NK-92 treated with Interleukin-12 subunit alpha and Interleukin-12 subunit beta, amount 100 ng/mL, for 24 hours (cell line): ENCODE measurements around the gene HERC3.

Source experiments
- DNase-seq: peaks from one replicate; lab custom pipeline; 2025; lab: John Stamatoyannopoulos, UW

Gene HERC3

GRCh38 chr4:88591787-88592599, at the start of gene HERC3:
HERC3 (plus strand) TSS chr4:88592480; CDS start chr4:88605824, 13,344 bp downstream.
- no peak for DNase-seq

DNA sequence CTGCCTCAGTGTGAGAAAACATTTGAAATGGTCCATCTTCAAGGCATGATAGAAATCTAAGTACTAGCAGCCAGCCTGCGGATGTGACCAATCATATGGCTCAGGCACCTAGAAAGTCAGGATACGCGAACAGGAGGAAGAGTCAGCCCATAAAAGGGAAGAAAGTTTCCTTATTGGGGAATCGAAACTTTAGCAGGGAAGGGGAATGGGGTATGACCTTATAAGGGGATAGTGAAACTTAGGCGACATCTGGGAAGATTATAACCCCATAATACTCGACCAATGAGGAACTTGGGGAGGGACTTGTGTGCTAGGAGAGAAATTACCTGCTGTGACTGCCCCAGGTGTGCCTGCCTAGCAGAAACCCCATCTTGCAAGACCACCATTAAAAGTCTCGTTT, 42.5 kb upstream of the HERC3 start:
- DNase-seq: no peak

- DNase-seq: no peak
These were observed 24.7 kb upstream of the HERC3 start for GRCh38 chr4:88567591-88567990.

- no peak for DNase-seq
These were observed 22.3 kb upstream of the HERC3 start for GRCh38 chr4:88570001-88570400.

GRCh38 chr4:88573276-88573980, 18.9 kb upstream of the HERC3 start:
- no peak for DNase-seq

DNA sequence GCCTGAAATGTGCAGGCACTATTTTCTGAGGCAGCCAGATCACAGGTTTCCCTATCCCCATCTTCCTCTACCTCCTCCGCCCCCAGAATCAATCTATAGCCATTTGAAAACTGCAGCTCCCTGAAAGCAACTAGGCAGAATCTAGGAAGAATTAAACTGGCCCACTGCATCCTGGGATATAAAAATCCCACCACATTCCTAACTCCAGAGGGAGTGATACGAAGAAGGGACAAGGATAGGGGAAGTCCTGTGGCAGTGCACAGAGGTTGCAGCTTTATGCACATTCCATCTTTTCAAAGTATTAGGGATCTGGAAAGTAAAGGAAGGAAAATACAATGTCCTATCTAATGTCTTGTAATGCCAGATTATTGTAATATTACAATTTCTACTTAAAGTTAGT, 18.3 kb upstream of the HERC3 start:
- DNase-seq: no peak

DNA sequence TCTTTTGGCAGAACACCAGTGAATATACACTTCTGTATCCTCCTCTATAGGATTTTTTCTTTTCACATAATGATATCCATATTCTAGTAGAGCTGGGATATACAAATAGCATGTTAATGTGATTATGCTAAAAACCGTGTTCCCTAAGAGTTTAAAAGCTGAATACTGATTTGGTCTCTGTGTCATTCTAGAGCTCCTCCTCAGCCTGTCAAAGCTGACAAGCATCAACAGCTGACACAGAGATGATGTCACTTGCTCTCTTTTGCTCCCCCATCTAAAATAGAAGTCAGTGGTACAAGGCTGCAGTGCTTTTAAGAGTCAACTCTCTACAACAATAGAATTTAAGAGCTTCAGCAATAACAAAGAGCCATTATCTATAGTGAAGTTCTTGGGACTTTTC, 17.1 kb upstream of the HERC3 start:
- DNase-seq: no peak

GRCh38 chr4:88582493-88582892, 9.8 kb upstream of the HERC3 start:
- DNase-seq: no peak

DNA sequence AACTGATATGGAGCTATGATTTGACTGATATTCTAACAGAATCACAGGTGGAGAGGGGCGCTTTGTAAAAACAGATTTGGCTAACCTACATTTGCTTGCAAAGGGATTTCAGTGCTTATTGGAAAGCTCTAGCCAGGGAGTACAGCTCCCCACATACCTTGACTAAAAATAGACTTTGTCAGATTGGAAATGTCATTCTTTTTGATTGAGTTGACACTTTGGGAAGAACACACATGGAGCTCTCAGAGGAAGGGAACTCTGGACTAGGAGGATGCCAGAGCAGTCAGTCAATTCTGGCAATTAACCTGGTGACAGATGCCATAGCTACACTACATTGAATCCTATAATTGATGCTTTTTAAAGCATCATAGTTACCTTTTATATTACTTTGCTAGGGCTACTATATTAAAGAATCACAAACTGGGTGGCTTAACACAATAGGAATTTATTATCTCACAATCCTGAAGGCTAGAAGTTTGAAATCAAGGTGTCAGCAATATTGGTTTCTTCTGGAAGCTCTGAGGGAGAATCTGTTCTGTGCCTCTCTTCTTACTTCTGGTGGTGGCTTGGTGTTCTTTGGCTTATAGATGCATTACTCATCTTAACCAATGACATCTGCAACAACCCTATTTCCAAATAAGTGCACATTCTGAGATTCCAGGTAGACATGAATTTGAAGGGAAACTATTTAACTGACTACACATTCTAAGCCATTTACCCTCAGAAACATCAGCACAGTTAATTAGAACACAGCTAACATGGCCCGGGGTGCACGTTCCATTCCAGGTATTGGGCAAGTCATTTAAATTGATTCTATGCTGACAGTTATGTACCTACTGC, 8.4 kb upstream of the HERC3 start:
- no peak for DNase-seq

DNA sequence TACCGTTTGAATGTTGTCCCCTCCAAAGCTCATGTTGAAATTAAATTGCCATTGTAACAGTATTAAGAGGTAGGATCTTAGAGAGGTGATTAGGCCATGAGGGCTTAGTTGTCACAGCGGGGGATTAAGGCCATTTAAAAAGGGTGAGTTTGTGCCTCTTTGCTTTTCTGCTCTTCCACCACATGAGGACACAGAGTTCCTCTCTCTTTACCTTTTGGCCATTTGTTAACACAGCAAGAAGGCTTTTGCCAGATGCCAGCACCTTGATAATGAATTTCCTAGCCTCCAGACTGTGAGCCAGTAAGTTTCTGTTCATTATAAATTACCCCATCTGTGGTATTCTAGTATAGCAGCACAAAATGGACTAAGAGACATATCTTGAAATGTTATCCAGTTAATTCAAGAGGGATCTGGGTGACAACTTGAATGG, 7.8 kb upstream of the HERC3 start:
- no peak for DNase-seq

- DNase-seq: no peak
These were observed 6.4 kb upstream of the HERC3 start for GRCh38 chr4:88585917-88586316.

- no peak for DNase-seq
These were observed 5.0 kb upstream of the HERC3 start for GRCh38 chr4:88587306-88587705.

- no peak for DNase-seq
These were observed 544 bp downstream of the HERC3 start for GRCh38 chr4:88592600-88593448.

- no peak for DNase-seq
These were observed 5.8 kb downstream of the HERC3 start for GRCh38 chr4:88597970-88598660.

GRCh38 chr4:88599298-88599697, 7.0 kb downstream of the HERC3 start:
- DNase-seq: no peak

DNA sequence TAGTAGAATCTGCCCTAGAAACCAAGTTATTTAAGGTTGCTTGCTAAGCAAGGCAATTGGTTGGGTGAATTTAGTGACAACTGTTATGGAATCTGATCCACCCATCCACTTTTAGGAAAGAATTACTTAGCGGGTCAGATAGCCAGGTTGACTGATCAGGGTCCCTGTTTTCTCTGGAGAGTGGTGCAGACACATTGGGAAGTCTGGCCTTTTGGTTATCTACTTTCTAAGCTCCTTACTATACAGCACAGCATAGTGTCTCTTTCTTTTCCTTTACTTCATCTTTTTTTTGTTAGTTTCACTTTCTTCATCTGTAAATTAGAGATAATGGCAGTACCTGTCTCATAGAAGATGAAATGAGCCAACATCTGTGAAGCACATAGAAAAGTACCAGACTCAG, 7.4 kb downstream of the HERC3 start:
- no peak for DNase-seq

DNA sequence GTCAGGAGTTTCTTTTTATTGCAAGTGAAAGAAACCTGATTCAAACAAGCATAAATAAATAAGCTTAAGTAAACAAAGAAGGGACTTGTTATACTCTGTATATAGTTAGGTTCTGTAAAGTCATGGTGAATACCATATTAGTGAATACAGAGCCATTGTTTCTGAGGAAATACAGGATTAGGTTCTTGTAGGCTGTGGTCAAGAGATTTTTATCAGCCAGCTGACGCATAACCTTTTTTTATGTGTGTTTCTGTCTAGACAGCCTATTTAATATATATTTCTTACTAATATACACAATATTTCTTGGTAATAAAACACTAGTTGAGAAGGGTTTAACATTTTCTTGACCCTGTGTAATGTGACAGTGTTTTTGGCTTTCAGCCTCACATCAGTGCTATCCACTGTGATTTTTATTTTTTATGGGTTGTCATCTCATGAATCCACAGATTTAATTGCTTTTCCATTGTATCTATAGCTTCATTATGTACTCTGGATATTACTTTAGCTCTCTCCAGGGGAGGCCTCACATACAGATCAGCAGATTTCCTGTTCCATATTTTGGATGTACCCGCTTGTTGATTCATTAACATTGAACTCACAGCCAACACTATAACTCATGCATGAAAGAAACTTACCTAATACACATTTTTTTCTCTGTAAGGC, 8.0 kb downstream of the HERC3 start:
- DNase-seq: no peak

DNA sequence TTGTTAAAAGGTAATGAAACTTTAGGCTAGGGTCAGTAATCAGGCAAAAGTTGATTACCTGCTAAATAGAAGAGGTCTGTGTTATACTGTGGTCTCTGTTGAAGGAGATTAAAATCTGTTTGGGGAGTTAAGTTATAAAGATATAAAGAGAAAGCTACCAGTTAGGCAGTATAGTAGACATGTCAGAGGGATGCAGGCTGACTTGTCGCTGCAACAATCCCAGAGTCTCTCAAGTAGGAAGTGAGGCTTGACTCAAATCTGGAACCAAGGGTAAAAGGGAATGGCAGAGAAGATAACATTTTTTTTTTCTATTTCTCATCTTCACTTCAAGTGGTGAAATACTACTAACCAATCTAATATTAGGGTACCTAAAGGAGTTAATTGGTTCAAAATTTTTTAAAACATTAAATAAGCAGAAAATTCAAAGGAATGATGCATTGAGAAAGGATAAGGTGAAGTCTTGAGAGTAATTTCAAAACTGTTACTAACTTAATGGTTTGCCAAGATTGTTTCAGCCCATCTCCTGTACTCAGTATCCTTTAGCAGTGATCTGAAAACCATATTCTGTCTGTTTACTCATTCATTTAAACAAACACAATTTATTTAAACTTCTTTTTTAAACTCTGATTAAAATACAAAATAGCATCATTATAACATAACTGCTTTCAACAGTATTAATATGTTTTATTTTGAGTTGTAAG, 12.8 kb downstream of the HERC3 start:
- DNase-seq: no peak

- DNase-seq: no peak
These were observed 13.5 kb downstream of the HERC3 start for GRCh38 chr4:88605736-88606135.

- no peak for DNase-seq
These were observed 14.6 kb downstream of the HERC3 start for GRCh38 chr4:88606832-88607231.
